T-helper 17 cell (primary cell): Measurements from ENCODE around the gene ANKRD44. TPM values are rescaled to one million over a fixed set of nuclear protein-coding genes. Genes with fewer than 3 reads are reported as not detected.

Experiments used
- ATAC-seq: fragments of 150-1000 bp; cut with Tn5 transposase; 2 replicates; pipeline ENCODE4 v1.10.0; 2021; ENCODE audit warnings: mild to moderate bottlenecking, moderate library complexity
- DNase-seq, 3 donors: peaks; one replicate each; pipeline versions ENCODE4 v3.0.0 to v3.0.0-alpha.2; 2020 to 2021
- H3K9me3 ChIP-seq: one replicate; pipeline ENCODE4 v1.7.0; 2013; ENCODE audit warnings: low read length, mild to moderate bottlenecking; ENCODE audit not compliant: control insufficient read depth, poor library complexity, severe bottlenecking
- H3K27ac Mint-ChIP-seq: one replicate; pipeline ENCODE4 v1.8.0; 2022; ENCODE audit warnings: mild to moderate bottlenecking, moderate library complexity, mixed read lengths
- H3K27me3 Mint-ChIP-seq: one replicate; pipeline ENCODE4 v1.8.0; 2022; ENCODE audit warnings: mixed read lengths
- H3K36me3 Mint-ChIP-seq: one replicate; pipeline ENCODE4 v1.8.0; 2022; ENCODE audit warnings: low read depth, mixed read lengths
- H3K4me1 Mint-ChIP-seq: one replicate; pipeline ENCODE4 v1.8.0; 2022; ENCODE audit warnings: mild to moderate bottlenecking, mixed read lengths
- H3K4me3 Mint-ChIP-seq: one replicate; pipeline ENCODE4 v1.8.0; 2022; ENCODE audit warnings: mild to moderate bottlenecking, moderate library complexity, mixed read lengths
- total RNA-seq, 4 donors: library from RNA in 2 of 4; stranded (reverse) in 2 of 4; gene quantifications; one replicate each; pipeline ENCODE4 v1.2.3 and lab custom pipeline; 2022 to 2026

ANKRD44 gene
- total RNA-seq, 2 donors from 2014 or later = 232 to 246 TPM

DNA sequence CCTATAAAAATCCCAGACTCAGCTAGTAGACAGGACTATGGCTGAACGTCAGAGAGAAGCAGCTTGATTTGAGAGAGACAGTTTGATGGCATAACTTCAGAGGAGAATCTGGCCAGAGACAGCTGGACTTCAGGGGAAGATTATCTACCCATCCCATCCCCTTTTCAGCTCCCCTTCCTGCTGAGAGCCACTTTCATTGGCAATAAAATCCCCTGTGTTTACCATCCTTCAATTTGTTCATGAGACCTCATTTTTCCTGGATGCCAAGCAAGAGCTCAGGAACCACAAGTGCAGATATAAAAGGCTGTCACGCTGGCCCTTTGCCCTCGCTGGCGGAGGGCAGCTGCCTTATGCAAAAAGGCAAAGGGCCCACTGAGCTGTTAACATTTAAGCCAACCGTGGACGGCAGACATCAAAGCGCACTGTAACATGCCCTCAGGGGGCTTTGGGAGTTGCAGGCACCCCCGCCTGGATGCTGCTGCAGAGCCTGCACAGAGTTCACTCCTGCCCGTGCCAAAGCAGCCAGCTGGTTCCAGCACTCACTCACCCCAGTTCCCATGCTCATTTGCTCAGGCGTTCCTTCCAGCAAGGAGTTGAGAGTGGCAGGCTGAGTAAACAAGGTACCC, 219.7 kb downstream of the ANKRD44 start:
- DNase-seq (no peak), ATAC-seq (no peak)
- H3K4me3 Mint-ChIP-seq = no peak overlapping the region
- H3K27ac Mint-ChIP-seq = peak overlapping the region; percentile 67
- no peaks in the 10 kb centered on the region for H3K9me3 ChIP-seq
- H3K4me1 Mint-ChIP-seq = peaks cover 22% of the 10 kb centered on the region
- no peaks in the 10 kb centered on the region for H3K27me3 Mint-ChIP-seq
- H3K36me3 Mint-ChIP-seq = peaks cover 12% of the 10 kb centered on the region

DNA sequence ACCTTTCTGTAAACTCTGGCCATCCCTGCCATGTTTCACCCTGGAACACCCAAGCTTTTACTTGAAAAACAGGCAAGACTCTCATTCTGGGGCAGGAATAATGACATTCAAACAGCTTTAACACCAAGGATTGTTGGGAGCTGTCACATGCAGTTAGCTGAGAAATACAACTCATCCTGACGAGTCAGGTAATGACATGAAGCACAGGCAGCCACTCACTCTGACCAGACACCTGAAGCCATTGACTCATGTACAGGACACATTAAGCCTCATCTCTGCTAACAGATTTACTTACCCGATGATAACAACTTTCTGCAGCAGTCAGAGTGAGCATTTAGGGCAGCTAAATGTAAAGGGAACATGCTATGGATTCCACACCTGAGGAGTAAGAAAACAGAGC, 220.9 kb downstream of the ANKRD44 start:
- Mint-ChIP-seq H3K4me3 (no peak overlapping the region), H3K27ac (peak overlapping the region; percentile 67), H3K27me3 (no peaks in the 10 kb centered on the region), H3K36me3 (peaks cover 10% of the 10 kb centered on the region), H3K4me1 (peaks cover 21% of the 10 kb centered on the region)
- no peak for DNase-seq
- H3K9me3 ChIP-seq = no peaks in the 10 kb centered on the region
- ATAC-seq = no peak

DNA sequence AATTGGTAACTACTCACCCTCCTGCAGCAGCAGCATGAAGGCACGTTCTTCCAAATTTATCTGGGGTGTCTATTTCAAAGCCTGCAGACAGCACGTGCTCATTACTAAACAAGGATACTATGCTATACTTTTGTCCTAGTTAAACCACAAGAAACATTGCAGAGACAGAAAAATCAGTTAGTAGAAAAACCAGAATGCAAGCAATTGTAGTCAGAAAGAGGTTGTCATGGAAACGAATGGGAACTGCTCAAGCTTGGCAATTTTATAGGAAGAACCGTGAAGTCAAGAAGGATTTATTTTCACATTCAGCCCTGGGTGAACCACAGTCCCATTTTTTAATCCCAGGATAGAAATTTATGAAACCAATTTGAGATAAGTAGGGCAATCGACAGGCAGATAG, 221.9 kb downstream of the ANKRD44 start:
- peak overlapping the region; percentile 67 for H3K27ac Mint-ChIP-seq
- no peak overlapping the region for H3K4me3 Mint-ChIP-seq
- no peaks in the 10 kb centered on the region for H3K9me3 ChIP-seq
- no peaks in the 10 kb centered on the region for H3K27me3 Mint-ChIP-seq
- H3K36me3 Mint-ChIP-seq = peaks cover 10% of the 10 kb centered on the region
- ATAC-seq (no peak), DNase-seq (no peak)
- H3K4me1 Mint-ChIP-seq = peaks cover 19% of the 10 kb centered on the region

DNA sequence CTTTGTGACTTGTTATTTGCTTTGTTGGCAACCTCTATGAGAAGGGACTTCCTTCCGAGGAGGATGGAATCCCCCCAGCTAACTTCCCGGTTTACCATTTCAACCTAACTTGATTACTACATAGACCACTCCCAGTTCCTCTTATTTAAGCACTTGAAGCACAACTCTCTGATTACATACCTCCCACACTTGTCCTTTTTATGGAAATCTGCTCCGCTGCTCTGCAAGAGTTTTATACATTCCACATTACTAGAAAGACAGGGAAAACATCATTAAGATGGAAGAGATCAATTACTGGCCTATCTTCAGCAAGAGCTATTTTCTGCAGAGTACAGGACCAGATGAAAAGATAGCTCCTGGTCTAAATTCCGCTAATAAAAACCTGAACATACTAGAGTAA, 224.1 kb downstream of the ANKRD44 start:
- Mint-ChIP-seq H3K27me3 (no peaks in the 10 kb centered on the region), H3K4me1 (peaks cover 16% of the 10 kb centered on the region), H3K4me3 (no peak overlapping the region), H3K36me3 (peaks cover 15% of the 10 kb centered on the region), H3K27ac (peak overlapping the region; percentile 27)
- no peaks in the 10 kb centered on the region for H3K9me3 ChIP-seq
- DNase-seq (no peak), ATAC-seq (peak; percentile 58)

DNA sequence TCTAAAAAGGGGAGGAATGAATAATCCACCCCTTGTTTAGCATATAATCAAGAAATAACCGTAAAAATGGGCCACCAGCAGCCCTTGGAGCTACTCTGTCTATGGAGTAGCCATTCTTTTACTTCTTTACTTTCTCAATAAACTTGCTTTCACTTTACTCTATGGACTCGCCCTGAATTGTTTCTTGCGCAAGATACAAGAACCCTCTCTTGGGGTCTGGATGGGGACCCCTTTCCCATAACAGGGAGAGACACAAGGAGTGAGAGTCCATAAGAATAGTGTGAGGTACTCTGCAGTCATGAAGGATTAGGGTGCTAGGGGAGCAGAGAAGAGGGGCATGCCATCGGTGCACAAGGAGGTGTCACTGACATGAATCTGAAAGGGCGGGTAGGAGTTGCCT, 224.9 kb downstream of the ANKRD44 start:
- peak overlapping the region; percentile 12 for H3K4me3 Mint-ChIP-seq
- no peak for ATAC-seq
- no peaks in the 10 kb centered on the region for H3K27me3 Mint-ChIP-seq
- H3K27ac Mint-ChIP-seq = no peak overlapping the region
- no peak for DNase-seq
- peaks cover 14% of the 10 kb centered on the region for H3K4me1 Mint-ChIP-seq
- H3K36me3 Mint-ChIP-seq = peaks cover 15% of the 10 kb centered on the region
- no peaks in the 10 kb centered on the region for H3K9me3 ChIP-seq

DNA sequence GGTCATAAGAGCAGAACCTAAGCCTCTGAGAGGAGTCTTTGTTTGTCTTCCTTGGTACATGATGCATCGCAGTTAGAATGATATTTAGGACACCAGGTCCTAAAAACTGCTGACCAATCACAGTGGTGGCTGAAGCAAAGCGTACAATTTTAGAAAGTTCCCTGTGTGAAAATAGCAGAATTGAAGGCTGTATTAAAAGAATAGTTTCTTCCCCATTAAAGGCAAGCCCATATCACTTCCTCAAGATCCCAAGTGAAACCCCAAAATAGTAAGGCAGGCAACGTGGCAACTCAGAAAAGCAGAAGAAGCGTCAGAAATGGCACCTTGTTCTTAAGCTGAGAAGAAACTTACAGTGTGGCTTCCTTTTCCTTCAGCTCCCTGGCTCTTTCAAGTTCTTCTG, 229.3 kb downstream of the ANKRD44 start:
- DNase-seq (no peak), ATAC-seq (no peak)
- no peaks in the 10 kb centered on the region for H3K9me3 ChIP-seq
- no peaks in the 10 kb centered on the region for H3K27me3 Mint-ChIP-seq
- peaks cover 2% of the 10 kb centered on the region for H3K4me1 Mint-ChIP-seq
- H3K27ac Mint-ChIP-seq = peak overlapping the region; percentile 41
- no peak overlapping the region for H3K4me3 Mint-ChIP-seq
- peaks cover 20% of the 10 kb centered on the region for H3K36me3 Mint-ChIP-seq

DNA sequence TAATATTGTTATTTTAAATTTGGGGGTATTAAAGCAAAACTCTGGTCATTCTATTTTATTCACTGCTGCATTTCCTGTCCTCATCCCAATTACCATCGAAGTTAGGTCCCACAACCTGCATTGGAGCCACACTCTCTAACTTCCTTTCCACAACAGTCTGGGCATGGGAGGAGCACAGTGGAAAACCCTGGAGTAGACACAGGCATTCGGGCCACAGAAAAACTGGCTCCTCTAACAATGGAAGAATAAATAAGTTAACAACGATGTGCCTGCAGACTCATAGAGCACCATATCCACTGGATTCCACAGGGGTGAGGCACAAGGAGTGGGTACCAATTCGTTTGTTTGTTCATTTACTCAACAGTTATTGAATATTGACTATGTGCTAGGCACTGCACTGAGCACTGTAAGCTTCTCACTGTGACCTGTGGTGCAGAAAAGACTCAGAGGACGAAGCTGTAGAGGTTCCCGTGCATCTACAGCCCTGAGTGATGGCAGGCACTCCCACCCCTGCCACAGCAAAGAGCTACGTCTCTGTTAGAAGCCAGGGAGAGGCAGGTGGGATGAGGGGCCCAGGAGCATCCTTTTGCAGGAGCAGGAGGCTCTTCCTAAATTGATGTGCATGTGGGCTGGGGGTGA, 229.9 kb downstream of the ANKRD44 start:
- ATAC-seq = no peak
- peak overlapping the region; percentile 41 for H3K27ac Mint-ChIP-seq
- no peaks in the 10 kb centered on the region for H3K27me3 Mint-ChIP-seq
- DNase-seq = no peak
- peaks cover 22% of the 10 kb centered on the region for H3K36me3 Mint-ChIP-seq
- peaks cover 4% of the 10 kb centered on the region for H3K4me1 Mint-ChIP-seq
- H3K4me3 Mint-ChIP-seq = no peak overlapping the region
- no peaks in the 10 kb centered on the region for H3K9me3 ChIP-seq

DNA sequence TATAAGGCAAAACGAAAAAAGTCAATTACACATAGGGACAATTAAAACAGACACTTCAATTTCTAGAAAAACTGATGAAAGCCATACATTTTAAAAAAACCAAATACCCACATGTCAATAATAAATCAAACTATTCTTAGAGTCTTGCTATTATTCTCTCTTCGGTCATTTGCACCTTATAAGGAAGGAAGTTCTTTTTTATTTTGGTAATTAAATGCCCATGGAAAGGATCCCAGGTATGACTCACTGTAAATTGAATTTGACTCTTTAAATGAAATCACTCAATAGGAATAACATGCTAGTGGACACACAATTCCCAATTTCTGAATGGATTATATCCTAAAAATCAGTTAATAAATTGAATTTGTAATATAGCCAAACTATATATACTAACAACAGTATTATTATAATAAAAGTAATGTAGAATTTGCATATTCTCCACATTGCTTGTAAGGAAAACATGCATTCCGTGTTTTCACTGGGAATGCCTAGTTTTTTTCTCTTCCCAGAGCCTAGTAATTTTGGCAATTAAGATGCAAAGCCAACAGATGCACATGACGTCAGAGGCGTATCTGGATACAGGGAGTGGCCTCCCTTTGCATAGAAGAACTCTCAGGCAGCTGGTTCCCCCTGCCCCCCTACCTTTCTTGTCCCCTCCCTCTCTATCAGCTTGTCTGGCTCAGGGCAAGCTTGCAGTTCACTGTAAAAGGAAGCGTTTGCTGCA, 230.6 kb downstream of the ANKRD44 start:
- Mint-ChIP-seq H3K36me3 (peaks cover 21% of the 10 kb centered on the region), H3K27me3 (no peaks in the 10 kb centered on the region), H3K4me3 (no peak overlapping the region), H3K27ac (no peak overlapping the region), H3K4me1 (peaks cover 3% of the 10 kb centered on the region)
- DNase-seq (no peak), ATAC-seq (no peak)
- H3K9me3 ChIP-seq = no peaks in the 10 kb centered on the region

DNA sequence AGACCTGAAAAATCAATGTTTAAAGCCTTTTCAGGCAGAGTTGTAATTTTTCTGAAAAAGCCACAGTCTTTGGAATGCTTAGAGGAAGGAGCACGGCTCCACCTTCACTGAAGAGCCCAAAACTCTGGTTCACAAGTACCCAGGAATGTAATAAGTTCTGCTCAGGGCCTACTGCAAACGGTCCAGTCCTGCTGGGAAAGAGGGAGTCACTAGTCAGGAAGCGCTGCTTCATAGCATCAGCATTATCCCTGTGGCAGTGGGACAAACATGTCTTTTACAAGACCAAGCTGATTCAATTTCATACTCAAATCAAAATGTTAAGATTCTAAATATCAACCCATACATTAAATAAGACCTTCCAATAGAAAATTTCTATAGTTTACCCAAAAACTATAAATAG, 231.2 kb downstream of the ANKRD44 start:
- H3K4me1 Mint-ChIP-seq = peaks cover 5% of the 10 kb centered on the region
- H3K9me3 ChIP-seq = no peaks in the 10 kb centered on the region
- H3K36me3 Mint-ChIP-seq = peaks cover 21% of the 10 kb centered on the region
- ATAC-seq = no peak
- no peaks in the 10 kb centered on the region for H3K27me3 Mint-ChIP-seq
- no peak for DNase-seq
- H3K27ac Mint-ChIP-seq = no peak overlapping the region
- H3K4me3 Mint-ChIP-seq = no peak overlapping the region

DNA sequence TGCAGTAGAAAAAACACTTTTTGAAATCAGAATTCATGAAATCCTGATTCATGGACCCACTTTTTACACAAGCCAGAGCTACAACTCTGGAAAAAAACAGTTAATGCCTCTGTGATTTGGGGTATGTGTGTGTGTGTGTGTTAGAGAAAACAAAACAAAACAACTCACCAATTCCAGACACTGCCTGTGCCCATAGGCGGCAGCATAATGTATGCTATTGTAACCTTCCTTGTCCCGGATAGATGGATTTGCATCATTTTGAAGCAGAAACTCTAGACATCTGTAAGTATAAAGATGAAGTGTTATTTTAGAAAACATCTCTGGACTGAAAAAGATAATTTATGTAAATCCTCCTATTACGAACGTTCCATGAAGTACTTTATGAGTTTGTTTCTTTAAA, 232.0 kb downstream of the ANKRD44 start:
- peaks cover 21% of the 10 kb centered on the region for H3K36me3 Mint-ChIP-seq
- DNase-seq (no peak), ATAC-seq (no peak)
- peaks cover 13% of the 10 kb centered on the region for H3K4me1 Mint-ChIP-seq
- no peaks in the 10 kb centered on the region for H3K27me3 Mint-ChIP-seq
- no peaks in the 10 kb centered on the region for H3K9me3 ChIP-seq
- no peak overlapping the region for H3K27ac Mint-ChIP-seq
- no peak overlapping the region for H3K4me3 Mint-ChIP-seq

DNA sequence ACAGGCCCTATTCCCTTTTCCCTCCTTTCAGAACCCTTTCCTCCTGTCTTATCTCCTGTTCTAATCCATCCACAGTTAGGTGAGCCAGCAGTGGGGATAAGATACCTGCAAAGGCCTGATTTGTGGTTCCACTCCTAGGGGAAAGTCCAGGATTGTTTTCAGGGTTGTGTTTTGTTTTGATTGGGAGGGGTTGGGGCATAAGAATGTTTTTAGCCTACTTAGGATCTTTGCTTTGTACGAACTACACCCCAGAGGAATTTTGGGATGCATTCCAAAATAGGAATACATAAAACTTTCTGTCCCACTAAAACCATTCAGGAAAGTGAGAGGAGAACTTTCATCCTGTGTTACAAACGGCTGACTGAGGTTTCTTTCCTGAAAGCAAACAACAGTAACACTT, 233.2 kb downstream of the ANKRD44 start:
- ATAC-seq = no peak
- H3K4me3 Mint-ChIP-seq = no peak overlapping the region
- peaks cover 18% of the 10 kb centered on the region for H3K36me3 Mint-ChIP-seq
- peaks cover 22% of the 10 kb centered on the region for H3K4me1 Mint-ChIP-seq
- H3K27me3 Mint-ChIP-seq = no peaks in the 10 kb centered on the region
- DNase-seq = no peak
- H3K27ac Mint-ChIP-seq = no peak overlapping the region
- H3K9me3 ChIP-seq = no peaks in the 10 kb centered on the region

DNA sequence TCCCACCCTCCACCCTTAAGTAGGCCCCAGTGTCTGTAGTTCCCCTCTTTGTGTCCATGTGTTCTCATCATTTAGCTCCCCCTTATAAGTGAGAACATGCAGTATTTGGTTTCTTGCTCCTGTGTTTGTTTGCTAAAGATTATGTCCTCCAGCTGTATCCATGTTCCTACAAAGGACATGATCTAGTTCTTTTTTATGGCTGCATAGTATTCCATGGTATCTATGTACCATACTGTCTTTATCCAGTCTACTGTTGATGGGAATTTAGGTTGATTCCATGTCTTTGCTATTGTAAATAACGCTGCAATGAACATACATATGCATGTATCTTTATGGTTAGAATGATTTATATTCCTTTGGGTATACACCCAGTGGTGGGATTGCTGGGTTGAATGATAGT, 233.9 kb downstream of the ANKRD44 start:
- DNase-seq (no peak), ATAC-seq (no peak)
- Mint-ChIP-seq H3K36me3 (peaks cover 15% of the 10 kb centered on the region), H3K27ac (peak overlapping the region; percentile 51), H3K4me3 (no peak overlapping the region), H3K27me3 (no peaks in the 10 kb centered on the region), H3K4me1 (peaks cover 24% of the 10 kb centered on the region)
- no peaks in the 10 kb centered on the region for H3K9me3 ChIP-seq

DNA sequence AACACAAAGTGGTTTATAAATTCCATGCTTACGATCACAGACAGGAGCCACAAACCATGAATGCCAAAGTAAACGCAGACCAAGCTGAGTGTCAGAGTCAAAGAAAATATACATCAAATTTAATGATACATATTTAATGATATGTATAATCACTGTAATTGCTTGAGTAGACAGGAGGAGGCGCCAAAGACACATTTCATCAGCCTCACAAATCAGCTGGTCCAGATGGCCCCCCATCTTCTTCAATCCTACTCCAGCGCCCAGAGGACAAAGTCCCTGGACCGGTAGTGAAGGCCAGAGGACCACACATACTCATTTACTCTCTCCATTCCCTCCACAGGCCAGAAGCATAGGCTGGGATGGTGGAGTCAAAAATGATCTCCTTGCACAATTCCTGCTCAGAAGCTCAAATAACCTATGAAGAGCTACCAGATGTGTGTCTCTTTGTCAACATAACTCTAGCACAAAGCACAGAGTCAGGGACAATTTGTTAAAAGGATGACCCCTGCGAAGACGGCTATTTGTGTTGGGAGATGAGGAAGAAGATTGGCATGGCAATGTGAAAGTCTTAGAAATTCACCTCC, 234.7 kb downstream of the ANKRD44 start:
- H3K9me3 ChIP-seq = no peaks in the 10 kb centered on the region
- no peaks in the 10 kb centered on the region for H3K27me3 Mint-ChIP-seq
- peak overlapping the region; percentile 51 for H3K27ac Mint-ChIP-seq
- peaks cover 15% of the 10 kb centered on the region for H3K36me3 Mint-ChIP-seq
- peaks cover 31% of the 10 kb centered on the region for H3K4me1 Mint-ChIP-seq
- DNase-seq = no peak
- no peak for ATAC-seq
- H3K4me3 Mint-ChIP-seq = no peak overlapping the region
